ENCODE measurements around the gene FAM170B. TPM values are rescaled to one million over a fixed set of nuclear protein-coding genes. Genes with fewer than 3 reads are reported as not detected.

FAM170B gene
- total and polyA plus RNA-seq, 9 of the 15 experiments (the other 6 are each of a cell fraction or from before 2014, with no cell fraction given) = 0.11 to 0.21 TPM; not detected in 7

- TF ChIP-seq ZMIZ1 (IDR thresholded peaks at IDR 0.05; ENCODE audit: low read depth in 2 of 2, low read length in 2 of 2) = no peak
- TF ChIP-seq GATAD2B (IDR thresholded peaks at IDR 0.05; ENCODE audit: borderline replicate concordance) = no peak
- TF ChIP-seq NCOA6 (IDR thresholded peaks at IDR 0.05) = no peak
- TF ChIP-seq PTRF (tag; IDR thresholded peaks at IDR 0.05) = no peak
- TF ChIP-seq MEF2A (IDR thresholded peaks at IDR 0.05; ENCODE audit: control insufficient read depth, low read depth, low read length) = no peak
- TF ChIP-seq, protein P1, sequence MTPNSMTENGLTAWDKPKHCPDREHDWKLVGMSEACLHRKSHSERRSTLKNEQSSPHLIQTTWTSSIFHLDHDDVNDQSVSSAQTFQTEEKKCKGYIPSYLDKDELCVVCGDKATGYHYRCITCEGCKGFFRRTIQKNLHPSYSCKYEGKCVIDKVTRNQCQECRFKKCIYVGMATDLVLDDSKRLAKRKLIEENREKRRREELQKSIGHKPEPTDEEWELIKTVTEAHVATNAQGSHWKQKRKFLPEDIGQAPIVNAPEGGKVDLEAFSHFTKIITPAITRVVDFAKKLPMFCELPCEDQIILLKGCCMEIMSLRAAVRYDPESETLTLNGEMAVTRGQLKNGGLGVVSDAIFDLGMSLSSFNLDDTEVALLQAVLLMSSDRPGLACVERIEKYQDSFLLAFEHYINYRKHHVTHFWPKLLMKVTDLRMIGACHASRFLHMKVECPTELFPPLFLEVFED (CRISPR knock-in tag; conservative IDR thresholded peaks at IDR 0.05) = no peak
- TF ChIP-seq, protein P2, sequence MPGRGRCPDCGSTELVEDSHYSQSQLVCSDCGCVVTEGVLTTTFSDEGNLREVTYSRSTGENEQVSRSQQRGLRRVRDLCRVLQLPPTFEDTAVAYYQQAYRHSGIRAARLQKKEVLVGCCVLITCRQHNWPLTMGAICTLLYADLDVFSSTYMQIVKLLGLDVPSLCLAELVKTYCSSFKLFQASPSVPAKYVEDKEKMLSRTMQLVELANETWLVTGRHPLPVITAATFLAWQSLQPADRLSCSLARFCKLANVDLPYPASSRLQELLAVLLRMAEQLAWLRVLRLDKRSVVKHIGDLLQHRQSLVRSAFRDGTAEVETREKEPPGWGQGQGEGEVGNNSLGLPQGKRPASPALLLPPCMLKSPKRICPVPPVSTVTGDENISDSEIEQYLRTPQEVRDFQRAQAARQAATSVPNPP (IDR thresholded peaks at IDR 0.05; ENCODE audit: borderline replicate concordance, insufficient read depth, insufficient read length) = no peak
- TF ChIP-seq BCLAF1 (IDR thresholded peaks at IDR 0.05; ENCODE audit: borderline replicate concordance in 1 of 2, control insufficient read depth in 1 of 2, low read depth in 2 of 2, low read length in 1 of 2) = no peak
- TF ChIP-seq, protein P3, sequence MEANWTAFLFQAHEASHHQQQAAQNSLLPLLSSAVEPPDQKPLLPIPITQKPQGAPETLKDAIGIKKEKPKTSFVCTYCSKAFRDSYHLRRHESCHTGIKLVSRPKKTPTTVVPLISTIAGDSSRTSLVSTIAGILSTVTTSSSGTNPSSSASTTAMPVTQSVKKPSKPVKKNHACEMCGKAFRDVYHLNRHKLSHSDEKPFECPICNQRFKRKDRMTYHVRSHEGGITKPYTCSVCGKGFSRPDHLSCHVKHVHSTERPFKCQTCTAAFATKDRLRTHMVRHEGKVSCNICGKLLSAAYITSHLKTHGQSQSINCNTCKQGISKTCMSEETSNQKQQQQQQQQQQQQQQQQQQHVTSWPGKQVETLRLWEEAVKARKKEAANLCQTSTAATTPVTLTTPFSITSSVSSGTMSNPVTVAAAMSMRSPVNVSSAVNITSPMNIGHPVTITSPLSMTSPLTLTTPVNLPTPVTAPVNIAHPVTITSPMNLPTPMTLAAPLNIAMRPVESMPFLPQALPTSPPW (CRISPR knock-in tag; IDR thresholded peaks at IDR 0.05) = peak; percentile 8; the same call in 1 of the 2 replicates
- TF ChIP-seq DACH1 (IDR thresholded peaks at IDR 0.05; ENCODE audit: partially characterized antibody) = no peak
- no peak for TF ChIP-seq HDAC8 (tag; IDR thresholded peaks at IDR 0.05)
- no peak for TF ChIP-seq IFI16 (CRISPR knock-in tag; IDR thresholded peaks at IDR 0.05)
- TF ChIP-seq ATF6 (CRISPR knock-in tag; IDR thresholded peaks at IDR 0.05) = no peak
Measured at GRCh38 chr10:49174261-49174925, 40.6 kb upstream of the FAM170B start (continued).

Data from K562 (cell line).